Breast epithelium (tissue), 4 donors: ENCODE results near the gene HSPBP1. TPM values are rescaled to one million over a fixed set of nuclear protein-coding genes. Genes with fewer than 3 reads are reported as not detected.

Source experiments
- DNase-seq, 2 donors: peaks; one replicate each; pipeline ENCODE4 v3.0.0-alpha.2; 2019; ENCODE audit warnings: low spot score in 2 of 2
- H3K27ac ChIP-seq, 2 donors: fragments of 200-600 bp; sonication (generic) in 1 of 2; one replicate each; pipeline ENCODE4 v1.5.1; 2016 to 2019; ENCODE audit warnings: mild to moderate bottlenecking in 1 of 2
- H3K27me3 ChIP-seq, 2 donors: fragments of 200-600 bp; sonication (generic) in 1 of 2; one replicate each; pipeline versions ENCODE4 v1.5.1 to v1.6.0; 2017 to 2019; ENCODE audit warnings: control low read depth in 1 of 2, mild to moderate bottlenecking in 1 of 2
- H3K36me3 ChIP-seq: fragments of 200-600 bp; one replicate; pipeline ENCODE4 v1.5.1; 2019
- H3K4me1 ChIP-seq, 2 donors: fragments of 200-600 bp; sonication (generic); one replicate each; pipeline ENCODE4 v1.5.1; 2016 to 2019; ENCODE audit warnings: control low read depth in 1 of 2
- H3K4me3 ChIP-seq, 3 donors: fragments of 200-600 bp; sonication (generic); 1 replicate in 2 of 3; 2 replicates in 1 of 3; pipeline ENCODE4 v1.5.1; 2016 to 2019; ENCODE audit warnings: mild to moderate bottlenecking in 3 of 3, moderate library complexity in 2 of 3
- H3K9me3 ChIP-seq, 2 donors: fragments of 200-600 bp; sonication (generic) in 1 of 2; one replicate each; pipeline ENCODE4 v1.5.1; 2016 to 2019; ENCODE audit warnings: control low read depth in 1 of 2
- CTCF ChIP-seq, 3 donors: fragments of 450-650 bp; IDR thresholded peaks; one replicate each; pipeline ENCODE4 v1.5.1; 2016 to 2017; ENCODE audit warnings: antibody characterized with exemption in 3 of 3, mild to moderate bottlenecking in 3 of 3, moderate library complexity in 3 of 3
- POLR2A ChIP-seq: fragments of 450-650 bp; IDR thresholded peaks from one replicate; pipeline ENCODE4 v1.6.1; 2016; ENCODE audit warnings: antibody characterized with exemption, mild to moderate bottlenecking, moderate library complexity
- POLR2AphosphoS5 ChIP-seq, 3 donors: sonication (generic); formaldehyde crosslinking; IDR thresholded peaks; one replicate each; pipeline ENCODE4 v1.6.1; 2017; ENCODE audit warnings: antibody characterized with exemption in 3 of 3
- intact Hi-C: fragments of 100-400 bp; cut with DNase I; formaldehyde crosslinking; loops from one replicate; pipeline ENCODE4 v1.15.1; 2023; ENCODE audit warnings: low total_unique reads
- total RNA-seq, 3 donors: library from RNA; depleted of rRNA; stranded (reverse); fragments of >200 nt; gene quantifications; one replicate each; pipeline ENCODE4 v1.1.0, GENCODE V29; 2016

HSPBP1 gene
- total RNA-seq, 3 donors from 2014 or later: 13.3 to 36.1 (median 32.6) TPM

GRCh38 chr19:55321466-55322137 lies 41.7 kb upstream of the HSPBP1 start:
- Histone ChIP-seq H3K9me3 (no peaks in the 10 kb centered on the region), H3K4me3 (no peak overlapping the region), H3K27me3 (peaks cover 0 to 5% of the 10 kb centered on the region in 2 donors), H3K4me1 (no peaks in the 10 kb centered on the region), H3K36me3 (no peaks in the 10 kb centered on the region), H3K27ac (no peak overlapping the region)
- DNase-seq: no peak
- intact Hi-C loops: no loop called here
- no peak for TF ChIP-seq POLR2A
- TF ChIP-seq POLR2AphosphoS5 (IDR thresholded peaks at IDR 0.05): no peak
- no peak for TF ChIP-seq CTCF (IDR thresholded peaks at IDR 0.05)

GRCh38 chr19:55320844-55321419 lies 41.0 kb upstream of the HSPBP1 start:
- Histone ChIP-seq H3K36me3 (no peaks in the 10 kb centered on the region), H3K27me3 (peaks cover 0 to 5% of the 10 kb centered on the region in 2 donors), H3K4me3 (no peak overlapping the region), H3K4me1 (no peaks in the 10 kb centered on the region), H3K9me3 (no peaks in the 10 kb centered on the region), H3K27ac (no peak overlapping the region)
- DNase-seq: no peak
- intact Hi-C loops: no loop called here
- no peak for TF ChIP-seq POLR2AphosphoS5 (IDR thresholded peaks at IDR 0.05)
- no peak for TF ChIP-seq POLR2A
- no peak for TF ChIP-seq CTCF (IDR thresholded peaks at IDR 0.05)

- Histone ChIP-seq H3K36me3 (no peaks in the 10 kb centered on the region), H3K27ac (no peak overlapping the region), H3K4me3 (no peak overlapping the region), H3K4me1 (no peaks in the 10 kb centered on the region), H3K27me3 (peaks cover 0 to 5% of the 10 kb centered on the region in 2 donors), H3K9me3 (no peaks in the 10 kb centered on the region)
- no peak for DNase-seq
- TF ChIP-seq POLR2AphosphoS5 (IDR thresholded peaks at IDR 0.05) (no peak), CTCF (IDR thresholded peaks at IDR 0.05) (no peak), POLR2A (no peak)
- intact Hi-C loops: no loop called here
Observed at GRCh38 chr19:55319785-55320184, 39.9 kb upstream of the HSPBP1 start.

GRCh38 chr19:55316646-55317045 lies 36.7 kb upstream of the HSPBP1 start:
- no peaks in the 10 kb centered on the region for H3K4me1 ChIP-seq
- intact Hi-C loops: no loop called here
- DNase-seq: no peak
- H3K27me3 ChIP-seq: peaks cover 0 to 5% of the 10 kb centered on the region in 2 donors
- H3K9me3 ChIP-seq: no peaks in the 10 kb centered on the region
- TF ChIP-seq CTCF (IDR thresholded peaks at IDR 0.05): no peak
- TF ChIP-seq POLR2A: no peak
- no peak for TF ChIP-seq POLR2AphosphoS5 (IDR thresholded peaks at IDR 0.05)
- no peak overlapping the region for H3K4me3 ChIP-seq
- H3K36me3 ChIP-seq: no peaks in the 10 kb centered on the region
- peak overlapping the region in 1 of 2 donors; percentile 19 for H3K27ac ChIP-seq

- H3K4me3 ChIP-seq: no peak overlapping the region
- DNase-seq: peak in 1 of 2 donors; percentile 81
- no peaks in the 10 kb centered on the region for H3K9me3 ChIP-seq
- intact Hi-C loops: no loop called here
- H3K27ac ChIP-seq: peak overlapping the region in 1 of 2 donors; percentile 19
- no peaks in the 10 kb centered on the region for H3K36me3 ChIP-seq
- no peak for TF ChIP-seq POLR2AphosphoS5 (IDR thresholded peaks at IDR 0.05)
- TF ChIP-seq POLR2A: no peak
- no peak for TF ChIP-seq CTCF (IDR thresholded peaks at IDR 0.05)
- no peaks in the 10 kb centered on the region for H3K4me1 ChIP-seq
- H3K27me3 ChIP-seq: peaks cover 0 to 2% of the 10 kb centered on the region in 2 donors
Observed at GRCh38 chr19:55315956-55316525, 36.1 kb upstream of the HSPBP1 start.
